HG02943 (cell line): ENCODE data around the gene DOHH.
"Not testable (repeated sequence)": the region's sequence is repeated elsewhere in the genome, so short reads cannot be mapped to it uniquely, and the experiment has no call there.

Experiments
- ATAC-seq: cut with Tn5 transposase; IDR thresholded peaks from one replicate; pipeline ENCODE4 v1.9.1; 2021; ENCODE audit warnings: mild to moderate bottlenecking, low read depth, moderate library complexity; ENCODE audit not compliant: unreplicated experiment

Gene DOHH

GRCh38 chr19:3520166-3521103 is 20.0 kb upstream of the DOHH start:
- no peak for ATAC-seq

GRCh38 chr19:3519126-3519525 is 18.7 kb upstream of the DOHH start:
- no peak for ATAC-seq

GRCh38 chr19:3518659-3519058 is 18.2 kb upstream of the DOHH start:
- no peak for ATAC-seq

- no peak for ATAC-seq
These were observed 17.8 kb upstream of the DOHH start for GRCh38 chr19:3518255-3518654.

- ATAC-seq: no peak
These were observed 17.2 kb upstream of the DOHH start for GRCh38 chr19:3517638-3518037.

GRCh38 chr19:3516675-3517207 is 16.3 kb upstream of the DOHH start:
- no peak for ATAC-seq

GRCh38 chr19:3515891-3516422 is 15.5 kb upstream of the DOHH start:
- ATAC-seq: no peak

GRCh38 chr19:3514930-3515329 is 14.5 kb upstream of the DOHH start:
- no peak for ATAC-seq

- no peak for ATAC-seq
These were observed 13.0 kb upstream of the DOHH start for GRCh38 chr19:3513229-3514140.

GRCh38 chr19:3512562-3513228 is 12.2 kb upstream of the DOHH start:
- no peak for ATAC-seq

- ATAC-seq: no peak
These were observed 11.2 kb upstream of the DOHH start for GRCh38 chr19:3511506-3512251.

- no peak for ATAC-seq
These were observed 10.3 kb upstream of the DOHH start for GRCh38 chr19:3510727-3511126.

- ATAC-seq: no peak
These were observed 9.1 kb upstream of the DOHH start for GRCh38 chr19:3509566-3509989.

- no peak for ATAC-seq
These were observed 8.5 kb upstream of the DOHH start for GRCh38 chr19:3508771-3509535.

- ATAC-seq: not testable (repeated sequence)
These were observed 7.7 kb upstream of the DOHH start for GRCh38 chr19:3508121-3508661.

GRCh38 chr19:3507371-3508120 is 7.1 kb upstream of the DOHH start:
- no peak for ATAC-seq

GRCh38 chr19:3506384-3507340 is 6.2 kb upstream of the DOHH start:
- no peak for ATAC-seq
